BLaER1 treated with 17β-estradiol and CSF1 and Interleukin-3, amounts not matched to agents 10 nM and 100 nM (cell line): ENCODE results near the gene KLF15.

ENCODE experiments used
- H3K27ac ChIP-seq, 11 experiments: shearing (Covaris generic); formaldehyde crosslinking; 2 replicates each; pipeline ENCODE4 v1.8.1; 2022
- H3K27me3 ChIP-seq, 11 experiments: shearing (Covaris generic); formaldehyde crosslinking; 2 replicates each; pipeline ENCODE4 v1.8.1; 2022
- H3K36me3 ChIP-seq, 11 experiments: shearing (Covaris generic); formaldehyde crosslinking; 2 replicates each; pipeline ENCODE4 v1.8.1; 2022
- H3K4me1 ChIP-seq, 10 experiments: shearing (Covaris generic); formaldehyde crosslinking; 2 replicates each; pipeline ENCODE4 v1.8.1; 2022
- H3K4me2 ChIP-seq, 11 experiments: shearing (Covaris generic); formaldehyde crosslinking; 2 replicates each; pipeline ENCODE4 v1.8.1; 2022
- H3K4me3 ChIP-seq, 10 experiments: shearing (Covaris generic); formaldehyde crosslinking; 2 replicates each; pipeline ENCODE4 v1.8.1; 2022
- H3K9ac ChIP-seq, 11 experiments: shearing (Covaris generic); formaldehyde crosslinking; 2 replicates each; pipeline ENCODE4 v1.8.1; 2022
- H3K9me3 ChIP-seq, 11 experiments: shearing (Covaris generic); formaldehyde crosslinking; replicated peaks in 1 of 11; 2 replicates each; pipeline ENCODE4 v1.8.1; 2022
- H4K20me1 ChIP-seq, 11 experiments: shearing (Covaris generic); formaldehyde crosslinking; 2 replicates each; pipeline ENCODE4 v1.8.1; 2022
- Cebpa-rat ChIP-seq, 11 experiments: shearing (Covaris generic); IDR thresholded peaks; 2 replicates each; pipeline ENCODE4 v1.8.1; 2022

KLF15 gene

DNA sequence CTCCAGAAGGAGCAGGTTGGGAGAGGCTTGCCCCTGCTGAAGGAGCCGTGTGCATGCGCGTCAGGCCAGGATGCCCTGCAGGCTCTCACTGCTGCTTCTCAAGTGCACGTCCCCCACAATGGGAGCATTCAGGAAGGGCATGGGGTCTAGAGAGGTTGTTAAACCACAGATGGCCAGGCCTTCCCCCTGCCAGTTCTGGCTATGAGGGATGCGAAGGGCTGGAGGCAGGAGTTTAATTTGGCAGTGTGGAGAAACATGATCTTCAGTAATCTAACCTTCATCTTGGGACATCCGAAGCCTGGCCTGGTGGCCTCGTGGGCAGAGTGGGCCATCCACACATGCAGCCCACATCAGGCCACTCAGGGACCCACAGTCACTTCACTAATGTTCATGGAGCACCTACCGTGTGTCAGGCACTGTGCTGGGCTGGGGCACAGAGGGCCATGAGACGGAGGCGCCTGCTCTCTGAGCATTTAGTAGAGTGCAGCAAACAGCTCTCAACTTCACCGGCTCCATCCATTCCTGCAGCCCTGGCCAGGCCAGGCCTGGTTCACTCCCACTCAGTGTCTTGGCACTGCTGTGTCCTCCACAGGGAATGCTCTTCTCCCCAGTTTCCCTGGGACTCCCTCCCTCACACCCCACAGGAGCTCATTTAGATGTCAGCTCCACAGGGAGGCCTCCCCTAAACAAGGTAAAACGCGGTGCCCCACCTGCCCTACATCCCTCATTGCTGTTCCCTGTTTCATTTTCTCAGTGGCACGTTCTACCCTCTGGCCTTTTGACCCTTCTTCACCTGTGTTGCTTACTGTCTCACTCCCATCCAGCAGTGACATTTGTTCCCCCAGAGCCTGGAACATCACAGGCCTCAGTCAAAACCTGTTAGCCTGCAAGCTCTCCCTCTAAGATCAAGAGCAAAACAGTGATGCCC, 41.5 kb upstream of the KLF15 start:
- peak overlapping the region in 3 of 11 experiments; percentile 1 to 36 (median 32); a peak in 3 of 22 replicates for H3K4me2 ChIP-seq
- H3K9me3 ChIP-seq = peaks cover 13 to 28% (median 20%) of the 10 kb centered on the region in 11 experiments; a peak in 20 of 22 replicates
- H3K9ac ChIP-seq = no peak overlapping the region
- H4K20me1 ChIP-seq = peaks cover 0 to 9% (median 0%) of the 10 kb centered on the region in 11 experiments; a peak in 4 of 22 replicates
- peaks cover 9 to 21% (median 12%) of the 10 kb centered on the region in 10 experiments for H3K4me1 ChIP-seq
- TF ChIP-seq Cebpa-rat (IDR thresholded peaks at IDR 0.05) = no peak
- no peak overlapping the region for H3K4me3 ChIP-seq
- H3K36me3 ChIP-seq = no peaks in the 10 kb centered on the region
- H3K27me3 ChIP-seq = peaks cover 0 to 43% (median 0%) of the 10 kb centered on the region in 11 experiments; a peak in 4 of 22 replicates
- H3K27ac ChIP-seq = peak overlapping the region in 7 of 11 experiments; percentile 20 to 60 (median 44); a peak in 11 of 22 replicates

DNA sequence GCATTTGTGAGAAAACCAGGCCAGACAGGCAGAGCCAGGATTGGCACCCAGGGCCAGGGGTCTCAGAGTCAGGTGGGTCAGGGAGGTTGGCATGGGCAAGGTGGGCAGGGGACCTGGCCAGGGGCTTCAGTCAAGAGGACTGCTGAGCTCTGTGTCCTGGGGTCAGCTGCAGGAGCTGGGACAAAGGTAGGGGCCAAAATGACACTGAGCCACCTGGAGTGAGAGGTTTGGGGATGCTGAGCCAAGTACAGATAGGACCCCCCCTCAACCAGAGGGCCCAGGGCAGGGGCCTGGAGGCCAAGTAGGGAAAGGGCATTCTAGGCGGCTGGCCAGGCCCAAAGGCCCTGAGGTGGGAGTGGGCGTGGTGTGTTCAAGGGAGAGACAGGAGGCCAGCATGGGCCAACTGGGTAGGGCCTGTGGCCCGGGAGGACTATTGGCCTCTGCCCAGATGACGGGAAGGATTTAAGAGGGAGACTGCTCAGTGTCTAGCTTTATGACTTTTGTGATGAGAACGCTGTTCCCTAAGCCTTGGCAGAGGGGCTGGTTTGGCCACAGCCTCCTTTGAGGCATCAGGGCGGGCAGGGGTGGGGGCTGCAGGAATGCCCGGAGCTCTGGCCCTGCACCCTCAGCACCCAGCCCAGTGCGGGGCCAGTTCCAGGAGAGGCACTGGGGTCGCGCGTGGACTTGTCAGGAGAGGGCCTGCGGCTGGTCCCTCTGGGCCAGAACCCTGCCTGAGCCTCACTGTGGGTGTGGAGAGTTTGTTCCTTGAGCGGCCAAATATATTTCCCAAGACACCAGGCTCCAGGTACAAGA, 40.6 kb upstream of the KLF15 start:
- peaks cover 0 to 50% (median 0%) of the 10 kb centered on the region in 11 experiments; a peak in 4 of 22 replicates for H3K27me3 ChIP-seq
- H3K9me3 ChIP-seq = peaks cover 13 to 28% (median 20%) of the 10 kb centered on the region in 11 experiments; a peak in 20 of 22 replicates
- H3K36me3 ChIP-seq = no peaks in the 10 kb centered on the region
- H3K27ac ChIP-seq = no peak overlapping the region
- H3K4me1 ChIP-seq = peaks cover 9 to 21% (median 12%) of the 10 kb centered on the region in 10 experiments
- no peak overlapping the region for H3K4me3 ChIP-seq
- no peak for TF ChIP-seq Cebpa-rat (IDR thresholded peaks at IDR 0.05)
- no peak overlapping the region for H3K4me2 ChIP-seq
- H3K9ac ChIP-seq = no peak overlapping the region
- peaks cover 0 to 11% (median 0%) of the 10 kb centered on the region in 11 experiments; a peak in 4 of 22 replicates for H4K20me1 ChIP-seq

DNA sequence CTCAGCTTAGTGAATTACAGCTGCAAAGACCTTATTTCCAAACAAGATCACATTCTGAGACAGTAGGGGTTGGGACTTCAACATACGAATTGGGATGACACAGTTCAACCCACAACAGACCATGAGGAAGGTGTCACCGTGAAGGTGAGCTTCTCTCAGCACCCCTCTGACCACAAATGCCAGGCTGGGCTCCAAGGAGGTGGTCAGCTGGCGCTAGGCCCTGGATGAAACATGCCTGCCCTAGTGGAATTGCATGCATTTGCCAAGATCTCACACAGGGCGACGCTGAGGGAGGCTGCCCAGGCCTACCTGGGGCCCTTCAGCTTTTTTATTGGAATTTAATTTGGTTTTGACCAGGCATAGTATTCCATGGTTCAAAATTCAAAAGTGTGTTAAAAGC, 39.3 kb upstream of the KLF15 start:
- H3K36me3 ChIP-seq = no peaks in the 10 kb centered on the region
- no peak overlapping the region for H3K4me3 ChIP-seq
- no peak overlapping the region for H3K27ac ChIP-seq
- peaks cover 7 to 21% (median 12%) of the 10 kb centered on the region in 10 experiments for H3K4me1 ChIP-seq
- no peak overlapping the region for H3K9ac ChIP-seq
- peaks cover 0 to 11% (median 0%) of the 10 kb centered on the region in 11 experiments; a peak in 4 of 22 replicates for H4K20me1 ChIP-seq
- H3K9me3 ChIP-seq = peaks cover 13 to 28% (median 20%) of the 10 kb centered on the region in 11 experiments; a peak in 20 of 22 replicates
- H3K4me2 ChIP-seq = no peak overlapping the region
- peaks cover 0 to 54% (median 0%) of the 10 kb centered on the region in 11 experiments; a peak in 4 of 22 replicates for H3K27me3 ChIP-seq
- no peak for TF ChIP-seq Cebpa-rat (IDR thresholded peaks at IDR 0.05)

DNA sequence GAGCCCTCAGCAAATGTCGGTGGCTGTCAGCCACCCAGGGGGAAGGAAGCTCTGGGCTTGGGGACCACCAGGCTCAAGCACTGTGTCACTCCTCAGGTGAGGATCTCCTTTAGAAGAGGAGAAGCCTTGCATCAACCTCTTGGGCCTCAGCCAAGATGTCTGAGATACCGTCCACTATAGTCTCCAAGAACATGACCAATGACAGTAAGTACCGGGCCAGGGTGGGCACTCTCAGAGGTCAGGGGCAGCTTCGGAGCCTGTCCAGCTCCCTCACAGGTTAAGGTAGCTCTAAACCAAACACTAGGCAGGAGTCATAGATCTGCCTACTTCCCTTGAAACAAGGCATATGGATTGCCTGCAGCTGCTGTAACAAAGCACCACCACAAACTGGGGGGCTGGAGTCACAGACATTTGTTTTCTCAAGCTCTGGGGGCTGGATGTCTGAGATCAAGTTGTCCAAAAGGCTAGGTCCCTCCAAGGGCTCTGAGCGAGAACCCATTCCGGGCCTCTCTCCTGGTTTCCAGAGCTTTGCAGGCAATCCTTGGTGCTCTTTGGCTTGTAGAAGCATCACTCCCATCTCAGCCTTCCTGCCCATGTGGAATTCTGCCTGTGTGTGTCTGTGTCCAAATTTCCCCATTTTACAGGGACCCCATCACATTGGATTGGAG, 38.8 kb upstream of the KLF15 start:
- H4K20me1 ChIP-seq = peaks cover 0 to 11% (median 0%) of the 10 kb centered on the region in 11 experiments; a peak in 4 of 22 replicates
- H3K27me3 ChIP-seq = peaks cover 0 to 55% (median 0%) of the 10 kb centered on the region in 11 experiments; a peak in 4 of 22 replicates

DNA sequence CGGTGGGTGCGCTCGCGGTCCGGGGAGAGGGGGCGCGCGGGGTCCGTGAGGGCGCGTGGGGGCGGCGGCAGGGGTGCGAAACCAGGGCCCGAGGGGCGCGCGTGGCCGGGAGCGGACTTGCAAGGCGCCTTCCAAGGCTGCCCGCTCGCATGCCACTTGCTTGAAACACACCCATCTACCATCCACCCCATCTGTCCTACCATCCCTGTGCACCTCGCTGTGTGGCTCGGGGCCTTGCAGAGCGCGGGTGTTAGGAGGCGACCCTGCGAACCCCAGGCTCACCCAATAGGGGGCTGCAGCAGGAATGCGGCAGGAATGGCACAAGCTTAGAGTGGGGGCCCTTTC, 37.7 kb upstream of the KLF15 start:
- Histone ChIP-seq H3K4me2 (no peak overlapping the region), H3K36me3 (no peaks in the 10 kb centered on the region), H3K4me3 (no peak overlapping the region), H3K4me1 (peaks cover 11 to 20% (median 14%) of the 10 kb centered on the region in 10 experiments), H3K9ac (no peak overlapping the region), H3K27me3 (peaks cover 0 to 55% (median 0%) of the 10 kb centered on the region in 11 experiments; a peak in 4 of 22 replicates), H4K20me1 (peaks cover 0 to 11% (median 0%) of the 10 kb centered on the region in 11 experiments; a peak in 4 of 22 replicates), H3K9me3 (peaks cover 11 to 18% (median 14%) of the 10 kb centered on the region in 11 experiments; a peak in 20 of 22 replicates), H3K27ac (no peak overlapping the region)
- no peak for TF ChIP-seq Cebpa-rat (IDR thresholded peaks at IDR 0.05)

More for the DNA sequence above, 38.8 kb upstream of the KLF15 start:
- Histone ChIP-seq H3K4me2 (no peak overlapping the region), H3K9ac (no peak overlapping the region), H3K9me3 (peaks cover 13 to 28% (median 20%) of the 10 kb centered on the region in 11 experiments; a peak in 20 of 22 replicates), H3K4me1 (peaks cover 7 to 21% (median 12%) of the 10 kb centered on the region in 10 experiments), H3K4me3 (no peak overlapping the region), H3K36me3 (no peaks in the 10 kb centered on the region), H3K27ac (no peak overlapping the region)
- no peak for TF ChIP-seq Cebpa-rat (IDR thresholded peaks at IDR 0.05)

DNA sequence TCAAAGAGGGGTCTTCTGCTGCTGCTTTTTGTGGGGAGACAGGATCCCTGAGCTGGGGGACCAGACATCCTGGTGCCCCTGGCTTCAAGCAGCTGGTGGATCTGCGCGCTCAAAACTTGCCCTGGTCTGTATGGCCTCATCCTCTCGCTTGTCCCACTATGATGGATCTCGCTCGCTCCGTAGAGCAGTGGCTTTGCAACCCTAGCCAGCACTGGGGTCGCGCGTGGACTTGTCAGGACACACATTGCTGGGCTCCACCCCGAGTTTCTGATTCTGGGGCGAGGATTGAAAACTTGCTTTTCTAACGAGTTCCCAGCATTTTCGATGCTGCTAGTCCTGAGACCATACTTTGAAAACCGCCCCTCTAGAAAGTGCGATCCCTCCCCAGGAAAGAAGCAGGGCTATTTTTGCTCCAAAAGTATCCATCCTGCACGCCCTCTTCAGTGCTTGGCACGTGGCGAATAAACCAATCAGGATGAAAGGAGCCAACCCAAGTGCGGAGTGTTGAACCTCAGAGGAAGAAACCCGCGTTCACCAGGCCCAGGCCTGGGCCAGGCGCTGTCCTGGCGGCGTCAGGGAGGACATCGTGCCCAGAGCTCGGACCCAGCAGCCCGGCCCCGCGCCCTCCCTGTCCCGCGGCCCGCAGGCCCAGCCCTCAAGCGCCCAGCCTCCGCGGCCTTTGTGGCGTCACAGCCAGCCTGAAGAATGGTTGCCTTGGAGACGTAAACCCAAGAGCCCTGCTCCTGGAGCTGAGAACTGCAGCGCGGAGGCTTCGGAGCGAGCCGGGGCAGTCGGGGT, 37.2 kb upstream of the KLF15 start, which contains the start of gene CFAP100:
Gene CFAP100 (plus strand): TSS at position 731 of the 798 bp plus-strand sequence. CDS start 1,092 bp downstream, outside the sequence.
- Histone ChIP-seq H3K36me3 (no peaks in the 10 kb centered on the region), H3K27ac (no peak within 1 kb of the TSS), H4K20me1 (peaks cover 0 to 8% (median 0%) of the 10 kb centered on the region in 11 experiments; a peak in 2 of 22 replicates), H3K27me3 (peaks cover 0 to 58% (median 0%) of the 10 kb centered on the region in 11 experiments; a peak in 4 of 22 replicates), H3K9me3 (peaks cover 7 to 16% (median 11%) of the 10 kb centered on the region in 11 experiments; a peak in 20 of 22 replicates), H3K4me1 (peaks cover 6 to 17% (median 9%) of the 10 kb centered on the region in 10 experiments; a peak in 16 of 20 replicates), H3K9ac (no peak within 1 kb of the TSS), H3K4me3 (no peak within 1 kb of the TSS), H3K4me2 (no peak within 1 kb of the TSS)
- TF ChIP-seq Cebpa-rat (IDR thresholded peaks at IDR 0.05) = no peak

DNA sequence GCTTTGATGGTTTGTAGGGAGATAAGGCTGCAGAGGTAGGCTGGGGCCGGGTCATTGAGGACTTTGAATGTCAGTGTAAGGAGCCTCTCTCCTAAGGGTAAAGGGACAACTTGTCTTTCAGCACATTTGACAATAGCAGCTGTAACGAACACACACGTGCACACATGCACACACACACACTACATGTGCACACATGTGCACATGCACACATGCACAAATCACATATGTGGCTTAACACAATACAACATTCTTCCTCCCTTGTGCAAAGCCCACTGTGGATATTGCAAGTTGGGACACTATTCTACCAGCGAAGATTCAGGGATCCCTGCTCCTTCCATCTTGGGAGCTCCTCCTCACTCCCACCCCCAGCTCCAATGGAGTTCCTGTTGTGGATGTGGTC, 36.4 kb upstream of the KLF15 start:
- no peak for TF ChIP-seq Cebpa-rat (IDR thresholded peaks at IDR 0.05)
- Histone ChIP-seq H3K27ac (no peak overlapping the region), H3K36me3 (no peaks in the 10 kb centered on the region), H3K4me3 (no peak overlapping the region), H3K9me3 (peaks cover under 1 to 10% (median 3%) of the 10 kb centered on the region in 11 experiments; a peak in 17 of 22 replicates), H3K4me2 (no peak overlapping the region), H3K9ac (no peak overlapping the region), H4K20me1 (peaks cover 0 to 8% (median 0%) of the 10 kb centered on the region in 11 experiments; a peak in 2 of 22 replicates), H3K4me1 (peaks cover 6 to 18% (median 14%) of the 10 kb centered on the region in 10 experiments; a peak in 19 of 20 replicates), H3K27me3 (peaks cover 0 to 58% (median 0%) of the 10 kb centered on the region in 11 experiments; a peak in 4 of 22 replicates)
